Retinal pigment epithelial cell (primary cell): ENCODE measurements around the gene PRICKLE3.
"Not testable (repeated sequence)": the region's sequence is repeated elsewhere in the genome, so short reads cannot be mapped to it uniquely, and the experiment has no call there.

ENCODE experiments used
- DNase-seq: peaks from one replicate; pipeline ENCODE4 v3.0.0-alpha.2; 2010; ENCODE audit warnings: low read depth
- H3K4me3 ChIP-seq: 2 replicates; pipeline ENCODE4 v1.5.1; 2011; ENCODE audit warnings: mild to moderate bottlenecking, low read length, control low read depth, moderate library complexity
- TF ChIP-seq, protein P1 (sequence below): conservative IDR thresholded peaks from 2 replicates; pipeline ENCODE4 v1.5.1; 2011; ENCODE audit warnings: low read depth, low read length, control low read depth, inconsistent platforms

PRICKLE3 gene

GRCh38 chrX:49147936-49148335 is 38.2 kb downstream of the PRICKLE3 start:
- no peak overlapping the region for H3K4me3 ChIP-seq
- no peak for DNase-seq
- TF ChIP-seq, protein P1, sequence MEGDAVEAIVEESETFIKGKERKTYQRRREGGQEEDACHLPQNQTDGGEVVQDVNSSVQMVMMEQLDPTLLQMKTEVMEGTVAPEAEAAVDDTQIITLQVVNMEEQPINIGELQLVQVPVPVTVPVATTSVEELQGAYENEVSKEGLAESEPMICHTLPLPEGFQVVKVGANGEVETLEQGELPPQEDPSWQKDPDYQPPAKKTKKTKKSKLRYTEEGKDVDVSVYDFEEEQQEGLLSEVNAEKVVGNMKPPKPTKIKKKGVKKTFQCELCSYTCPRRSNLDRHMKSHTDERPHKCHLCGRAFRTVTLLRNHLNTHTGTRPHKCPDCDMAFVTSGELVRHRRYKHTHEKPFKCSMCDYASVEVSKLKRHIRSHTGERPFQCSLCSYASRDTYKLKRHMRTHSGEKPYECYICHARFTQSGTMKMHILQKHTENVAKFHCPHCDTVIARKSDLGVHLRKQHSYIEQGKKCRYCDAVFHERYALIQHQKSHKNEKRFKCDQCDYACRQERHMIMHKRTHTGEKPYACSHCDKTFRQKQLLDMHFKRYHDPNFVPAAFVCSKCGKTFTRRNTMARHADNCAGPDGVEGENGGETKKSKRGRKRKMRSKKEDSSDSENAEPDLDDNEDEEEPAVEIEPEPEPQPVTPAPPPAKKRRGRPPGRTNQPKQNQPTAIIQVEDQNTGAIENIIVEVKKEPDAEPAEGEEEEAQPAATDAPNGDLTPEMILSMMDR: no peak

DNA sequence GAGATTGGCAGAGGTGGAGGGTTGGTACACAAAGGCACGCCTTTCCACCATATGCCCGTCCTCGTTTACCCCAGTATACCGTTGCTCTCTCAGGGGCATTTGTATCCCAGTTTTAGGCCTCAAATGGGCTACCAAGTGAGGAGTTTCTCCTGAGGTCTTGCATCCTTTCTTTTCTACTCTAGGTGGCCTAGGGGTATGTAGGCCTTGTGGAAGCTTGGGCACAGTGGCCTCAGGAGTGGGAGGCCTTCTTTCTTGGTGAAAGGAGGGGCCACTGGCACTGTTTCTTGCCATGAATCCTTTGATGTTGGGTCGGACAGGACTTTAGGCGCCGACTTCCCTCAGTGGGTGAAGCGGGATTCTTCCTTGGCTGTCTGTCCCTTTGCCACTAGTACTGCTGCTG is 38.9 kb downstream of the PRICKLE3 start:
- no peak overlapping the region for H3K4me3 ChIP-seq
- TF ChIP-seq, protein P1: no peak
- no peak for DNase-seq

GRCh38 chrX:49143154-49143553 is 43.0 kb downstream of the PRICKLE3 start:
- DNase-seq, H3K4me3 ChIP-seq: not testable (repeated sequence)

DNA sequence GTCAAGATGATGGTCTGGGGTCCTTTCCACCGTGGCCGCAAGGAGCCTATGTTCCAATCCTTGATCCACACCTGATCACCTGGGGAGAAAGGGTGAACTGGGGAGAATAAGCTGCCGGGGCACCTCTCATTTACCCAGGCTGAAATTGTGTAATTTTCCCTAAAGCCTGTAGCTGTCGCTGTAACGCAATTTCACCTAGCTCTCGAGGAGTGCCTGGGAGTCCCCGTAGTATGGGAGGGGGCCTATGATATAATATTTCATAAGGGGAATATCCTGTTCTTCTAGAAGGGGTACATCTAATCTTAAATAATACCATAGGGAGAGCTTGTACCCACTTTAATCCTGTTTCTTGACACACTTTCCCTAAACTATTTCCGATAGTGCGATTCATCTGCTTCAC is 43.9 kb downstream of the PRICKLE3 start:
- not testable (repeated sequence) for H3K4me3 ChIP-seq, DNase-seq
- TF ChIP-seq, protein P1: peak; percentile 49

GRCh38 chrX:49139713-49140112 is 46.5 kb downstream of the PRICKLE3 start:
- DNase-seq: no peak
- TF ChIP-seq, protein P1: no peak

DNA sequence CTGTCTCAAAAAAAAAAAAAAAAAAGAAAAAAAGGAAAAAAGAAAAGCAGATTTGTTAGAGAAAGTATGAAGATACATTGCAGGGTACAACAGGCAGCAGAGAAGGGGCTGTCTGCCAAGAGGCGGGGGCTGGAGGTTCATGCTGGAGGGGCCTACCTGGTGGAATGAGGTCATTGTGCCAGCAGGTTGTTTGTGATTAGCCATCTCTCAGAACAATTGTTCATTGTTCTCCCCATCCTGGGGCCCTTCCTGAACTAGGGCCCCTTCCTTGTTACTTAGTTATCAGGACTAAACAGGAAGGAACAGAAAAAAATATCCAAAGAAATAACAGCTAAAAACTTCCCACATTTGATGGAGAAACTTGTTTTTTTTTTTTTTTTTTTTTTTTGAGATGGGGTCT is 48.7 kb downstream of the PRICKLE3 start:
- no peak for DNase-seq
- TF ChIP-seq, protein P1: no peak

More at GRCh38 chrX:49139713-49140112, 46.5 kb downstream of the PRICKLE3 start:
- no peak overlapping the region for H3K4me3 ChIP-seq

GRCh38 chrX:49133759-49134158 is 52.4 kb downstream of the PRICKLE3 start:
- TF ChIP-seq, protein P1: no peak
- no peak overlapping the region for H3K4me3 ChIP-seq
- DNase-seq: no peak

More for the DNA sequence above, 48.7 kb downstream of the PRICKLE3 start:
- no peak overlapping the region for H3K4me3 ChIP-seq

- H3K4me3 ChIP-seq, DNase-seq: not testable (repeated sequence)
Observed at GRCh38 chrX:49132275-49132674, 53.9 kb downstream of the PRICKLE3 start.
